Measurements from ENCODE around the gene SV2B. TPM values are rescaled to one million over a fixed set of nuclear protein-coding genes. Genes with fewer than 3 reads are reported as not detected.

SV2B gene
- total and polyA plus RNA-seq, 2 experiments from 2014 or later = 0.06 to 0.76 TPM

GRCh38 chr15:91068436-91068835, 31.6 kb upstream of the SV2B start:
- ATAC-seq (no peak), DNase-seq (ENCODE audit: low spot score) (no peak)
- Mint-ChIP-seq H3K9me3 (peaks cover 10% of the 10 kb centered on the region), H3K27ac (no peak overlapping the region), H3K4me1 (peaks cover 8% of the 10 kb centered on the region; the same call in 1 of the 3 replicates), H3K36me3 (ENCODE audit: low read depth) (no peaks in the 10 kb centered on the region), H3K27me3 (ENCODE audit: insufficient read depth, low read depth, poor library complexity) (no peaks in the 10 kb centered on the region), H3K4me3 (no peak overlapping the region)
- H3K4me2 ChIP-seq = no peak overlapping the region
- H4K20me1 ChIP-seq (replicated peaks; ENCODE audit: insufficient read depth) = no peaks in the 10 kb centered on the region
- no peak overlapping the region for H3K27ac ChIP-seq (ENCODE audit: low read depth)
- H2AFZ ChIP-seq = 0 out of 2 replicates have a peak overlapping the region, but pooled peaks have one; percentile 9
- no peaks in the 10 kb centered on the region for H3F3A ChIP-seq (replicated peaks; ENCODE audit: low read depth)
- H3K9me2 ChIP-seq (ENCODE audit: insufficient read depth) = no peaks in the 10 kb centered on the region
- H3K27me3 ChIP-seq (ENCODE audit: insufficient read depth) = no peaks in the 10 kb centered on the region
- no peak overlapping the region for H3K4me3 ChIP-seq
- H3K4me1 ChIP-seq (ENCODE audit: insufficient read depth) = no peaks in the 10 kb centered on the region; the same call in 1 of the 2 replicates
- no peak for TF ChIP-seq ZNF114 (CRISPR knock-in tag; IDR thresholded peaks at IDR 0.05)
- TF ChIP-seq EZH2 (IDR thresholded peaks at IDR 0.05; ENCODE audit: low read depth, unreplicated experiment) = no peak
- TF ChIP-seq CREB1 (CRISPR knock-in tag; IDR thresholded peaks at IDR 0.05; ENCODE audit: low read depth) = no peak
- TF ChIP-seq ZNF462 (CRISPR knock-in tag; IDR thresholded peaks at IDR 0.05) = no peak
- no peak for TF ChIP-seq ETS1 (IDR thresholded peaks at IDR 0.05)
- no peak for TF ChIP-seq NANOG (IDR thresholded peaks at IDR 0.05; ENCODE audit: borderline replicate concordance)
- TF ChIP-seq ZNF331 (CRISPR knock-in tag; IDR thresholded peaks at IDR 0.05; ENCODE audit: low read depth) = no peak
- TF ChIP-seq STAT1 (IDR thresholded peaks at IDR 0.05; ENCODE audit: unreplicated experiment) = no peak
- no peak for TF ChIP-seq REST (IDR thresholded peaks at IDR 0.05; ENCODE audit: unreplicated experiment)
- no peak for TF ChIP-seq JUNB (IDR thresholded peaks at IDR 0.05; ENCODE audit: unreplicated experiment)
- H3K36me3 ChIP-seq (ENCODE audit: insufficient read depth) = no peaks in the 10 kb centered on the region
- H3K79me2 ChIP-seq (replicated peaks; ENCODE audit: insufficient read depth) = no peaks in the 10 kb centered on the region
